SK-N-SH (cell line): ENCODE measurements around the gene FAM114A1.

ENCODE experiments used
- CTCF ChIP-seq: fragments of 200-600 bp; sonication (generic); IDR thresholded peaks from 2 replicates; pipeline ENCODE4 v1.6.1; 2017; ENCODE audit warnings: antibody characterized with exemption, mild to moderate bottlenecking, moderate library complexity
- RXRA ChIP-seq: IDR thresholded peaks from 2 replicates; pipeline ENCODE4 v1.4.0; 2012; ENCODE audit warnings: low read depth, mild to moderate bottlenecking, borderline replicate concordance
- TAF1 ChIP-seq: IDR thresholded peaks from 2 replicates; pipeline ENCODE4 v1.6.1; 2012; ENCODE audit warnings: low read depth, mild to moderate bottlenecking, low read length, moderate library complexity, borderline replicate concordance
- USF2 ChIP-seq: fragments of 150-350 bp; IDR thresholded peaks from 2 replicates; pipeline ENCODE4 v1.6.1; 2017; ENCODE audit warnings: antibody characterized with exemption, low read length, low read depth, borderline replicate concordance

GRCh38 chr4:38896940-38897339 lies 29.3 kb downstream of the FAM114A1 start:
- TF ChIP-seq TAF1 (no peak), CTCF (no peak), RXRA (no peak), USF2 (no peak)
